Astrocyte (in vitro differentiated cells and primary cell): ENCODE measurements around the gene AKR1B1. TPM values are rescaled to one million over a fixed set of nuclear protein-coding genes. Genes with fewer than 3 reads are reported as not detected.
A peak's percentile ranks its signal among the peaks of the same experiment; 100 is the strongest.

Experiments used
- DNase-seq: peaks from one replicate; pipeline ENCODE4 v3.0.0-alpha.2; 2010; ENCODE audit warnings: low read depth
- FAIRE-seq: peaks from 2 replicates; lab custom pipeline; 2011; peaks lifted over from hg19 to GRCh38; lab: Jason Lieb, UNC
- H2AFZ ChIP-seq: 2 replicates; pipeline ENCODE4 v1.6.0; 2012; ENCODE audit warnings: low read depth, low read length, inconsistent platforms
- H3K27ac ChIP-seq: 2 replicates; pipeline ENCODE4 v1.5.1; 2011; ENCODE audit warnings: low read depth, low read length, inconsistent platforms
- H3K27me3 ChIP-seq: 2 replicates; pipeline ENCODE4 v1.6.0; 2011; ENCODE audit warnings: low read length, inconsistent platforms; ENCODE audit not compliant: insufficient read depth
- H3K36me3 ChIP-seq: 2 replicates; pipeline ENCODE4 v1.5.1; 2011; ENCODE audit warnings: low read length, inconsistent platforms; ENCODE audit not compliant: insufficient read depth
- H3K4me1 ChIP-seq: 2 replicates; pipeline ENCODE4 v1.5.1; 2011; ENCODE audit warnings: low read length, inconsistent platforms; ENCODE audit not compliant: insufficient read depth
- H3K4me2 ChIP-seq: 2 replicates; pipeline ENCODE4 v1.6.0; 2012; ENCODE audit warnings: low read length, inconsistent platforms
- H3K4me3 ChIP-seq: 2 replicates; pipeline ENCODE4 v1.5.1; 2011; ENCODE audit warnings: low read depth, mild to moderate bottlenecking, low read length, inconsistent platforms; ENCODE audit not compliant: insufficient read depth
- H3K79me2 ChIP-seq: 2 replicates; pipeline ENCODE4 v1.6.0; 2012; ENCODE audit warnings: mild to moderate bottlenecking, low read length, inconsistent platforms; ENCODE audit not compliant: insufficient read depth
- H3K9ac ChIP-seq: 2 replicates; pipeline ENCODE4 v1.6.0; 2012; ENCODE audit warnings: mild to moderate bottlenecking, low read length, inconsistent platforms
- H3K9me3 ChIP-seq: 2 replicates; pipeline ENCODE4 v1.5.1; 2012; ENCODE audit warnings: low read depth, mild to moderate bottlenecking, low read length, inconsistent platforms; ENCODE audit not compliant: insufficient read depth
- H4K20me1 ChIP-seq: 2 replicates; pipeline ENCODE4 v1.6.0; 2012; ENCODE audit warnings: low read length, inconsistent platforms; ENCODE audit not compliant: insufficient read depth
- H3K27ac Mint-ChIP-seq: one replicate; pipeline ENCODE4 v1.8.0; 2021; ENCODE audit warnings: mild to moderate bottlenecking, mixed read lengths; ENCODE audit not compliant: unreplicated experiment
- H3K27me3 Mint-ChIP-seq: one replicate; pipeline ENCODE4 v1.8.0; 2021; ENCODE audit warnings: low read depth, mixed read lengths; ENCODE audit not compliant: unreplicated experiment
- H3K36me3 Mint-ChIP-seq: one replicate; pipeline ENCODE4 v1.8.0; 2021; ENCODE audit warnings: low read depth, mixed read lengths; ENCODE audit not compliant: unreplicated experiment
- H3K4me1 Mint-ChIP-seq: one replicate; pipeline ENCODE4 v1.8.0; 2021; ENCODE audit warnings: low read depth, mixed read lengths; ENCODE audit not compliant: unreplicated experiment
- H3K4me3 Mint-ChIP-seq: one replicate; pipeline ENCODE4 v1.8.0; 2021; ENCODE audit warnings: mild to moderate bottlenecking, moderate library complexity, mixed read lengths; ENCODE audit not compliant: unreplicated experiment
- H3K9me3 Mint-ChIP-seq: one replicate; pipeline ENCODE4 v1.8.0; 2021; ENCODE audit warnings: mild to moderate bottlenecking, mixed read lengths; ENCODE audit not compliant: unreplicated experiment
- CTCF ChIP-seq: IDR thresholded peaks from 2 replicates; pipeline ENCODE4 v1.5.1; 2011; ENCODE audit warnings: low read depth, mild to moderate bottlenecking, inconsistent platforms, low read length, moderate library complexity; ENCODE audit not compliant: insufficient read depth
- EZH2 ChIP-seq: IDR thresholded peaks from 2 replicates; pipeline ENCODE4 v1.6.1; 2012; ENCODE audit warnings: mild to moderate bottlenecking, low read length, inconsistent platforms; ENCODE audit not compliant: insufficient read depth
- total RNA-seq: library from RNA; stranded (reverse); gene quantifications from 2 replicates; pipeline ENCODE4 v1.2.1, GENCODE V29; 2021

AKR1B1 gene
- total RNA-seq, 1 donor from 2014 or later: 114 TPM

DNA sequence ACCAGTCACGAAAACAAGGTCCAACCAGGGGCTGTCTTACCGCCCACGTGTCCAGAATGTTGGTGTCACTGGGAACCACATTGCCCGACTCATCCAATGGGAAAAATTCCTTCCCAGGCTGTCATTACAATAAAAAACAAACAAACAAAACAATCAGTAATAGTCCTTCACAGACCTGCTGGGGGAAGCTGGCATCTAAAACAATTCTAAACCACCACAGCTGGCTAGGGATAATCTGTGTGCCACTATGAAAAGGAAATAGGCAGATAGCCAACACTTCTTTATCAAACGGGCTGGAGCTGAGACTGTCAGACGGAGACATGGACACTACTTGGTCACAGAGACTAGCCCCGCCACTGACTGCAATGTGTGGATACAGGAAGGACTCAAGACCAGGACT lies 9.2 kb downstream of the AKR1B1 start:
- Mint-ChIP-seq H3K4me1 (peaks cover 40% of the 10 kb centered on the region), H3K9me3 (peaks cover 2% of the 10 kb centered on the region), H3K27me3 (no peaks in the 10 kb centered on the region), H3K4me3 (peak overlapping the region; percentile 17), H3K36me3 (peaks cover 38% of the 10 kb centered on the region), H3K27ac (peak overlapping the region; percentile 73)
- no peak overlapping the region for H3K9ac ChIP-seq
- H4K20me1 ChIP-seq: peaks cover 4% of the 10 kb centered on the region
- H2AFZ ChIP-seq: no peak overlapping the region
- TF ChIP-seq CTCF (no peak), EZH2 (no peak)
- H3K79me2 ChIP-seq: peaks cover 12% of the 10 kb centered on the region
- H3K36me3 ChIP-seq: peaks cover 13% of the 10 kb centered on the region
- DNase-seq (no peak), FAIRE-seq (no peak)
- H3K4me3 ChIP-seq: no peak overlapping the region
- no peak overlapping the region for H3K4me2 ChIP-seq
- no peaks in the 10 kb centered on the region for H3K27me3 ChIP-seq
- H3K27ac ChIP-seq: no peak overlapping the region
- H3K9me3 ChIP-seq: no peaks in the 10 kb centered on the region
- peaks cover 16% of the 10 kb centered on the region for H3K4me1 ChIP-seq

DNA sequence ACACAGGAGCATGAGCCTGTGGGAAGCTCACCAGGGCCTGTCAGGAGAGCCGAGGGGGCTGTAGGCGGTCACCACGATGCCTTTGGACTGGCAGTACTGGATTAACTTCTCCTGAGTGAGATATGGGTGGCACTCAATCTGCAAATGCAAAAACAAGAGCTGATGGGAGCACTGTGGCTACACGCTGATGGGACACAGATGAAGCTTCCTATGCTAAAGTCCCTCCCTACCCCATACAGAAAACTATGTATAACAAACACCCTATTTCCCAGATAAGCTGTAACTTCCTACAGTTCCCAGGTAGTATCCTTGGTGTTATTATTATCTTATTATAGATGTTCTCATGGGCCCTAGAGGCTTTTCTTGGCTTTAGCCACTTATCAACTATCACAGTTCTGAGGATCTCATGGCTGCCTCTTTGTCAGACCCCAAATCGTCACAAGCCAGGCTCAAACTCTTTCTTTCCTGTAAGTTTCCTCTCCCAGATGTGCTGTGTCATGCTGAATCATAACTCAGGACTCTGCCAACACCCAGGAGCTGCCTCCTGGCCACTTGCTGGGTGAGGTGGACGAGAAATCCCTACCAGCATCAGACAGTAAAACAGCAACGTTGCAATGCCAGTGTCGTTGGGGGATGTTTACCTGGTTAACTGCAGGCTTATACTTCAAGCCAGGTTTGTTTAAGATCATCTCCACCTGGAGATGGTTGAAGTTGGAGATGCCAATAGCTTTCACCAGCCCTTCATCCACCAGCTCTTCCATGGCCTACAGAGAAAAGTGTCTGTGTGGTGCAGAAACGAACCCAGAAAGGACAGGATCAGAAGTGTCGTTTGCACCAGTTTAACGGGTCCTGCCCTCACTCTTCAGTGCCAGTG lies 10.3 kb downstream of the AKR1B1 start:
- H3K27ac ChIP-seq: peak overlapping the region; percentile 79
- no peak overlapping the region for H3K4me3 ChIP-seq
- TF ChIP-seq EZH2 (no peak), CTCF (no peak)
- H3K27me3 ChIP-seq: no peaks in the 10 kb centered on the region
- peaks cover 17% of the 10 kb centered on the region for H3K36me3 ChIP-seq
- peak overlapping the region; percentile 46 for H3K9ac ChIP-seq
- H3K4me2 ChIP-seq: peak overlapping the region; percentile 62
- Mint-ChIP-seq H3K4me3 (no peak overlapping the region), H3K36me3 (peaks cover 38% of the 10 kb centered on the region), H3K4me1 (peaks cover 45% of the 10 kb centered on the region), H3K27ac (peak overlapping the region; percentile 4), H3K9me3 (peaks cover 2% of the 10 kb centered on the region), H3K27me3 (no peaks in the 10 kb centered on the region)
- peak; percentile 34 for FAIRE-seq
- no peaks in the 10 kb centered on the region for H4K20me1 ChIP-seq
- no peaks in the 10 kb centered on the region for H3K9me3 ChIP-seq
- peak; percentile 80 for DNase-seq
- peaks cover 6% of the 10 kb centered on the region for H3K79me2 ChIP-seq
- H2AFZ ChIP-seq: peak overlapping the region; percentile 38
- H3K4me1 ChIP-seq: peaks cover 16% of the 10 kb centered on the region

DNA sequence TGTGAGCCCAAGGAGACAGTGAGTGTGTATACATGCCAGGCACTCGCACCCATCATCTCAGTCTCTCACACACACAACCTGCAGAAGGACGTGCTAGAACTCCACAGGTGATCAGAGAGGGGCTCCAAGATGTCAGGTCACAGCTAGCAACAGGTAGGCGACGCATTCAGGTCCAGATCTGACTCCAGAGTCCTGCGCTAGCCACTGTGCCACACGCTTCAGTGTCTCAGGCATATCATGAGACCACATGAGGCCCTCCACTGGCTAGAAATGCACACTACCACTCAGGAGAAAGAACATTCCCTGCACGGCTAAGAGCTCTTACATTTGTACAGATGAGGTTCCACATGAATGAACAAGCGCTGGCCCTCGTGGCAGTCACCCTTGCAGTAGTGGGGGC lies 11.5 kb downstream of the AKR1B1 start:
- H3K9me3 Mint-ChIP-seq: peaks cover 2% of the 10 kb centered on the region
- H3K27ac ChIP-seq: peak overlapping the region; percentile 3
- H3K79me2 ChIP-seq: no peaks in the 10 kb centered on the region
- H3K4me1 ChIP-seq: peaks cover 16% of the 10 kb centered on the region
- H3K36me3 Mint-ChIP-seq: peaks cover 36% of the 10 kb centered on the region
- no peak overlapping the region for H3K27ac Mint-ChIP-seq
- DNase-seq: no peak
- H3K4me3 ChIP-seq: no peak overlapping the region
- H3K4me3 Mint-ChIP-seq: no peak overlapping the region
- H3K9me3 ChIP-seq: no peaks in the 10 kb centered on the region
- H2AFZ ChIP-seq: no peak overlapping the region
- no peak for TF ChIP-seq CTCF
- no peak for TF ChIP-seq EZH2
- no peak for FAIRE-seq
- H3K36me3 ChIP-seq: peaks cover 26% of the 10 kb centered on the region
- H3K27me3 ChIP-seq: no peaks in the 10 kb centered on the region
- H3K9ac ChIP-seq: no peak overlapping the region
- no peaks in the 10 kb centered on the region for H4K20me1 ChIP-seq
- no peak overlapping the region for H3K4me2 ChIP-seq
- no peaks in the 10 kb centered on the region for H3K27me3 Mint-ChIP-seq
- H3K4me1 Mint-ChIP-seq: peaks cover 46% of the 10 kb centered on the region
